ENCODE measurements around the gene KRTAP2-3.
"Not testable (repeated sequence)": the region's sequence is repeated elsewhere in the genome, so short reads cannot be mapped to it uniquely, and the experiment has no call there.

DNA sequence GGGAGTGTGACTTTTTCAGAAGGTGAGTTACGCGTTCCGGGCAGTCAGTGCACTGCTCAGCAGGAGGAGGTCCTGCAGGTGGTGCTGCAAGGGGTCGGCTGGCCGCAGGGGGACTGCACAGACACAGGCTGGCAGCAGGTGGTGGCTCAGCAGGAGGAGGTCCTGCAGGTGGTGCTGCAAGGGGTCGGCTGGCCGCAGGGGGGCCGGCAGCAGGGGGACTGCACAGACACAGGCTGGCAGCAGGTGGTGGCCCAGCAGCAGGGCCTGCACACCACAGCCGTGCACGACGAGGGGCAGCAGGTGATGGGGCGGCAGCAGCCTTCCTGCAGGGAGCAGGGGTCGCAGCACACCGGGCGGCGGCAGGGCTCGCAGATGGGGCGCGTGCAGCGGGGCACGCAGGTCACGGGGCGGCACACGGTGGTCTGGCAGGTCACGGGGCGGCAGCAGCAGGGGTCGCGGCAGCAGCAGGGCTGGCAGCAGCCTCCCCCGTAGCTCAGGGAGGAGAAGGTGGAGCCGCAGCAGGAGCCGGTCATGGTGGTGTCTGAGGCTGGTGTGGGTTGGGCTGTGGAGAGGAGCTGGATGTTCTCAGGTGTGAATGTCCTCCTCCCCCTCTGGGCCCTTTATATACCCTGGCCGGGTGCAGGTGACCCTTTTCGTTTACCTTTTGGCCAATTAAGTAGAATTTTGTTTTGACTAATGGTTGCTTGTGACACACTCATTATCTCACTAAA lies 13.0 kb downstream of the KRTAP2-3 start, which contains the start of gene KRTAP2-1:
- TF ChIP-seq POLR2A (IDR thresholded peaks at IDR 0.05) = not testable (repeated sequence)
- TF ChIP-seq, protein P1, sequence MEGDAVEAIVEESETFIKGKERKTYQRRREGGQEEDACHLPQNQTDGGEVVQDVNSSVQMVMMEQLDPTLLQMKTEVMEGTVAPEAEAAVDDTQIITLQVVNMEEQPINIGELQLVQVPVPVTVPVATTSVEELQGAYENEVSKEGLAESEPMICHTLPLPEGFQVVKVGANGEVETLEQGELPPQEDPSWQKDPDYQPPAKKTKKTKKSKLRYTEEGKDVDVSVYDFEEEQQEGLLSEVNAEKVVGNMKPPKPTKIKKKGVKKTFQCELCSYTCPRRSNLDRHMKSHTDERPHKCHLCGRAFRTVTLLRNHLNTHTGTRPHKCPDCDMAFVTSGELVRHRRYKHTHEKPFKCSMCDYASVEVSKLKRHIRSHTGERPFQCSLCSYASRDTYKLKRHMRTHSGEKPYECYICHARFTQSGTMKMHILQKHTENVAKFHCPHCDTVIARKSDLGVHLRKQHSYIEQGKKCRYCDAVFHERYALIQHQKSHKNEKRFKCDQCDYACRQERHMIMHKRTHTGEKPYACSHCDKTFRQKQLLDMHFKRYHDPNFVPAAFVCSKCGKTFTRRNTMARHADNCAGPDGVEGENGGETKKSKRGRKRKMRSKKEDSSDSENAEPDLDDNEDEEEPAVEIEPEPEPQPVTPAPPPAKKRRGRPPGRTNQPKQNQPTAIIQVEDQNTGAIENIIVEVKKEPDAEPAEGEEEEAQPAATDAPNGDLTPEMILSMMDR (IDR thresholded peaks at IDR 0.05) = not testable (repeated sequence)
